Neuronal stem cell (in vitro differentiated cells): Measurements from ENCODE around the gene ANXA10.

ENCODE experiments used
- DNase-seq: peaks from one replicate; pipeline ENCODE4 v3.0.0-alpha.2; 2013; ENCODE audit warnings: low spot score
- H2AFZ ChIP-seq: one replicate; pipeline ENCODE4 v1.6.1; 2013; ENCODE audit warnings: mild to moderate bottlenecking, low read length, inconsistent platforms
- H2AK5ac ChIP-seq: 2 replicates; pipeline ENCODE4 v1.6.1; 2013; ENCODE audit warnings: low read depth, mild to moderate bottlenecking, inconsistent platforms, low read length, moderate library complexity, mixed read lengths
- H2BK120ac ChIP-seq: 2 replicates; pipeline ENCODE4 v1.6.1; 2013; ENCODE audit warnings: low read depth, mild to moderate bottlenecking, inconsistent platforms, low read length, moderate library complexity, mixed read lengths
- H2BK12ac ChIP-seq: one replicate; pipeline ENCODE4 v1.6.1; 2013; ENCODE audit warnings: low read length, inconsistent platforms
- H2BK15ac ChIP-seq: 2 replicates; pipeline ENCODE4 v1.6.1; 2013; ENCODE audit warnings: mild to moderate bottlenecking, low read length, inconsistent platforms, mixed read lengths
- H2BK5ac ChIP-seq: one replicate; pipeline ENCODE4 v1.6.1; 2013; ENCODE audit warnings: inconsistent platforms, mild to moderate bottlenecking, low read length, moderate library complexity
- H3K14ac ChIP-seq: one replicate; pipeline ENCODE4 v1.6.1; 2013; ENCODE audit warnings: low read length, inconsistent platforms
- H3K18ac ChIP-seq: 2 replicates; pipeline ENCODE4 v1.6.1; 2013; ENCODE audit warnings: low read length, inconsistent platforms
- H3K23ac ChIP-seq: 2 replicates; pipeline ENCODE4 v1.6.1; 2013; ENCODE audit warnings: low read depth, mild to moderate bottlenecking, mixed read lengths, low read length, inconsistent platforms; ENCODE audit not compliant: poor library complexity
- H3K27ac ChIP-seq: replicated peaks from 3 replicates; pipeline ENCODE4 v1.5.1; 2013; ENCODE audit warnings: low read length, inconsistent platforms
- H3K27me3 ChIP-seq, 3 experiments: 2 replicates each; pipeline ENCODE4 v1.6.1; 2013; ENCODE audit warnings: low read length in 3 of 3, mild to moderate bottlenecking in 2 of 3, inconsistent platforms in 1 of 3, low read depth in 1 of 3, mixed read lengths in 1 of 3, moderate library complexity in 1 of 3; ENCODE audit not compliant: control insufficient read depth in 3 of 3, insufficient read depth in 3 of 3
- H3K36me3 ChIP-seq, 2 donors: replicated peaks in 1 of 2; 2 replicates each; pipeline ENCODE4 v1.6.1; 2013; ENCODE audit warnings: low read length in 2 of 2; ENCODE audit not compliant: control insufficient read depth in 2 of 2, insufficient read depth in 2 of 2
- H3K4ac ChIP-seq: 2 replicates; pipeline ENCODE4 v1.6.1; 2013; ENCODE audit warnings: inconsistent platforms, mild to moderate bottlenecking, low read length, moderate library complexity
- H3K4me1 ChIP-seq, 2 donors: 1 replicate in 1 of 2; 2 replicates in 1 of 2; pipeline ENCODE4 v1.6.1; 2013; ENCODE audit warnings: low read length in 2 of 2, low read depth in 1 of 2; ENCODE audit not compliant: control insufficient read depth in 2 of 2, insufficient read depth in 1 of 2
- H3K4me2 ChIP-seq: one replicate; pipeline ENCODE4 v1.6.1; 2013; ENCODE audit warnings: mild to moderate bottlenecking, low read length, inconsistent platforms; ENCODE audit not compliant: insufficient read depth, poor library complexity, severe bottlenecking
- H3K4me3 ChIP-seq, 2 donors: 2 replicates each; pipeline ENCODE4 v1.5.1; 2013; ENCODE audit warnings: low read length in 2 of 2, mild to moderate bottlenecking in 2 of 2, inconsistent platforms in 1 of 2, moderate library complexity in 1 of 2
- H3K79me1 ChIP-seq: one replicate; pipeline ENCODE4 v1.6.1; 2013; ENCODE audit warnings: low read depth, mild to moderate bottlenecking, inconsistent platforms, low read length, moderate library complexity
- H3K9ac ChIP-seq: one replicate; pipeline ENCODE4 v1.6.1; 2013; ENCODE audit warnings: mild to moderate bottlenecking, low read depth, low read length, inconsistent platforms; ENCODE audit not compliant: poor library complexity
- H3K9me3 ChIP-seq, 2 donors: replicated peaks in 1 of 2; 2 replicates each; pipeline versions ENCODE3 to v1.6.1; 2013; ENCODE audit warnings: low read length in 2 of 2, mild to moderate bottlenecking in 2 of 2, inconsistent platforms in 1 of 2, low read depth in 1 of 2, mixed read lengths in 1 of 2, moderate library complexity in 1 of 2; ENCODE audit not compliant: control insufficient read depth in 2 of 2, insufficient read depth in 1 of 2
- H4K8ac ChIP-seq: one replicate; pipeline ENCODE4 v1.6.1; 2013; ENCODE audit warnings: low read depth, mild to moderate bottlenecking, inconsistent platforms, low read length, moderate library complexity
- H4K91ac ChIP-seq: one replicate; pipeline ENCODE4 v1.6.1; 2013; ENCODE audit warnings: low read length, low read depth, mild to moderate bottlenecking, inconsistent platforms; ENCODE audit not compliant: poor library complexity
- WGBS, 2 donors: extraction: QIAGEN DNeasy Blood & Tissue Kit; methylation state at CpG; one replicate each; pipeline ENCODE4 v1.1.7; 2013; ENCODE audit warnings: missing lambda C conversion rate in 2 of 2, mixed read lengths in 1 of 2; ENCODE audit not compliant: insufficient read length in 2 of 2, insufficient replicate concordance in 1 of 2; ENCODE audit errors: extremely low coverage in 2 of 2; 5-methylcytosine and 5-hydroxymethylcytosine counted together

Gene ANXA10

DNA sequence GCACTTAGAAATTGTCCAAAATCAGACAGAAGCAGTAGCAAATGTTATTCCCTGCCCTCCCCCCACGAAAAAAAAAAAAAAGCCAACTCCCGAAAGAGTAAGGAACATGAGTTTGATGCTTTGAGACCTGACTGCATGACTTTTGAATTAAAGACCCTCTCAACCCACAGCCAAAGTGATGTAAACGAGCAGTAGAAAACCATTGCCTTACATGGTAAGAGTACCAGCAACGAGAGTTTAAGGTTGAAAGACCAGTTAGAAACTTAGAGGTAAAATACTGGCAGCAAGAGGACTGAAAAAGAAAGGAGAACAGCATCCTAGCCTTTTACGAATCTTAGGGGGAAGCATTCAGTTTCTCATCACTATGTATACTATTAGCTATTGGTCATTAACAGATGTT is 10.0 kb upstream of the ANXA10 start:
- no peak overlapping the region for H2AK5ac ChIP-seq

DNA sequence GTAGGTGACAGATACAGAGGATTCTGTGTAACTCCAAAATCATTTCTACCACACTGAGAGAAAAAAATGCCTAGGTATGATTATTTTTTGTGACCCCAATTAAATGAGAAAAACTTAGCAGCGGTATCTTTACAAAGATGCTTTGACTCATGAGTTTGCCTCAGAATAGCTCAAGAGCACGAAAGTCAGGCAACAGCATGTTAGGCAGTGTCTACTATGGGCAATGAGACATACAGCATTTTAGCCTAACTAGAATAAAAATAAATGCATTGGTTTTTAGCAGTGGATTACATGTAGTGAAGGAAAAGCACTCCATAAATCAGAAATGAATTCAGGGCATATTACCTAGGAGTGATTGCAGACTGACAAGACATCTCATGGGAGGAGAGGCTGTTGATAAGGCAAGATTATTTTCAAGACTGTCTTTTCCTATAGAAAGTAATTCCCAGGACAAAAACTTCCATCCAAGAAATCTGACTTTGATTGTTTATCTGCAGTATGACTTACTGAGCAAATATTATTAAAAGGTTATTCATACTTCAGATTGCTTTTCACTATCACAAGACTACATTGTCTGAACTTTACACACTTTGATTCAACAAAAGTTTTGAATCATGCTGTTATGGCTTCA is 3.6 kb downstream of the ANXA10 start:
- Histone ChIP-seq H2BK12ac (no peak overlapping the region), H3K4me3 (no peak overlapping the region), H2BK5ac (no peak overlapping the region), H3K4me2 (no peak overlapping the region), H3K9ac (no peak overlapping the region), H3K4ac (no peak overlapping the region), H3K27ac (no peak overlapping the region), H2BK15ac (no peak overlapping the region), H2AK5ac (no peak overlapping the region), H3K27me3 (no peaks in the 10 kb centered on the region), H2BK120ac (no peak overlapping the region), H3K18ac (no peak overlapping the region), H3K9me3 (no peaks in the 10 kb centered on the region), H2AFZ (no peak overlapping the region), H3K23ac (no peak overlapping the region), H3K79me1 (no peaks in the 10 kb centered on the region), H3K36me3 (no peaks in the 10 kb centered on the region), H3K4me1 (no peaks in the 10 kb centered on the region), H4K8ac (no peak overlapping the region), H3K14ac (no peak overlapping the region), H4K91ac (no peak overlapping the region)
- no peak for DNase-seq
- WGBS, 2 donors = no CpG with 5 or more reads among the region's 2 CpGs

More for the DNA sequence above, 10.0 kb upstream of the ANXA10 start:
- Histone ChIP-seq H3K4me1 (no peaks in the 10 kb centered on the region), H3K4ac (no peak overlapping the region), H4K91ac (no peak overlapping the region), H2BK12ac (no peak overlapping the region), H2AFZ (no peak overlapping the region), H3K36me3 (no peaks in the 10 kb centered on the region), H3K9ac (no peak overlapping the region), H2BK15ac (no peak overlapping the region), H4K8ac (no peak overlapping the region), H3K4me3 (no peak overlapping the region), H3K18ac (no peak overlapping the region), H3K9me3 (no peaks in the 10 kb centered on the region), H2BK120ac (no peak overlapping the region), H3K27ac (no peak overlapping the region), H3K79me1 (no peaks in the 10 kb centered on the region), H3K27me3 (no peaks in the 10 kb centered on the region), H3K4me2 (no peak overlapping the region), H3K14ac (no peak overlapping the region), H3K23ac (no peak overlapping the region), H2BK5ac (no peak overlapping the region)
- WGBS, 2 donors = no CpG with 5 or more reads among the region's 5 CpGs
- no peak for DNase-seq

DNA sequence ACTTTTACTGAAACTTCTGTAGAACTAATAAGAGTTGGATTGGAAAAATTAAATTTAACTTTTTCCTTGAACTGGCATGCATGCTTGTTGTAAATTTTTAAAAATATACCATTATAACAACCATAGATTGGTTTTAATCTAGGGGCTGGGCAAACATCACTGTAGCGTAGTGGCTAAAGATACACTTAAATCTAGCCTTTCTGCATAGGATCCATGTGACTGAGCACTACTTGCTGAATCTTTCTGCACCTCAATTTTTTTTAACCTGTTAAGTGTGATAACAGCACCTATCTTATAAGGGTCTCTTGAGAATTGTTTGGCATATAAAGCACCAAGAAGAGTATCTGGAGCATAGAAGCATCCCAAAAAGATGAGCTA is 4.1 kb downstream of the ANXA10 start:
- no peak for DNase-seq
- Histone ChIP-seq H4K91ac (no peak overlapping the region), H3K4me3 (no peak overlapping the region), H3K18ac (no peak overlapping the region), H2AK5ac (no peak overlapping the region), H3K4me2 (no peak overlapping the region), H2AFZ (no peak overlapping the region), H3K9me3 (no peaks in the 10 kb centered on the region), H3K27ac (no peak overlapping the region), H3K23ac (no peak overlapping the region), H3K4me1 (no peaks in the 10 kb centered on the region), H2BK15ac (no peak overlapping the region), H3K27me3 (no peaks in the 10 kb centered on the region), H2BK12ac (no peak overlapping the region), H3K79me1 (no peaks in the 10 kb centered on the region), H4K8ac (no peak overlapping the region), H3K36me3 (no peaks in the 10 kb centered on the region), H3K9ac (no peak overlapping the region), H2BK120ac (no peak overlapping the region), H3K14ac (no peak overlapping the region), H3K4ac (no peak overlapping the region), H2BK5ac (no peak overlapping the region)
- no CpG with 5 or more reads among the region's 1 CpG for WGBS, 2 donors

DNA sequence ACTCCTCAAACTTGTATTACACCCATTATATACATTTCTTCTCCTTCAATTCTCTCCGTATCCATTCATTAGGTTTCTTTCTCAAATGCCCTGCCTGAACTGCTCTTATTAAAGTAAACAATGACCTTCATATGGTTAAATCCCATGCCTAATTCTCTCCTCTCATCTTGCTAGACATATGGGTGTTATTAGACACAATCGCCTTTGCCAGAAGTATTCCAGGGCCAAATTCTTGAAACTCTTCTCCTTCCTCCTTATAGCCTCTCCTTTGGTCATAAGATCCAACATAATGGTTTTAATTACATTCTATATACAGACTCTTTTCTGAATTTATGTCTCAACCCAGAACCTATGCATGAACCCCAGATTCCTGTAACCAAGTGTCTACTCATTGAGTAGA is 4.8 kb downstream of the ANXA10 start:
- H3K4me2 ChIP-seq = no peak overlapping the region
- no peak overlapping the region for H3K23ac ChIP-seq
- no peak overlapping the region for H2BK12ac ChIP-seq
- no peak overlapping the region for H3K9ac ChIP-seq
- no peak overlapping the region for H3K4me3 ChIP-seq
- H3K4ac ChIP-seq = no peak overlapping the region
- H3K27ac ChIP-seq = no peak overlapping the region
- DNase-seq = no peak
- H4K91ac ChIP-seq = no peak overlapping the region
- no peak overlapping the region for H2AFZ ChIP-seq
- no peaks in the 10 kb centered on the region for H3K4me1 ChIP-seq
- H2BK120ac ChIP-seq = no peak overlapping the region
- no peaks in the 10 kb centered on the region for H3K36me3 ChIP-seq
- no peak overlapping the region for H3K14ac ChIP-seq
- no peaks in the 10 kb centered on the region for H3K79me1 ChIP-seq
- no peaks in the 10 kb centered on the region for H3K27me3 ChIP-seq
- no peak overlapping the region for H2BK5ac ChIP-seq
- no peak overlapping the region for H2AK5ac ChIP-seq
- no peaks in the 10 kb centered on the region for H3K9me3 ChIP-seq
- WGBS, 2 donors = 100% methylated on average over 1 of the region's 2 CpGs; no CpG with 5 or more reads in 1 of the 2 donors
- H4K8ac ChIP-seq = no peak overlapping the region
- H2BK15ac ChIP-seq = no peak overlapping the region
- no peak overlapping the region for H3K18ac ChIP-seq
